HL-60/S4 treated with phorbol 12-myristate 13-acetate at 8.2 ng/mL for 4 days and 3 days (cell line): ENCODE measurements around the gene RNU6-9.
"Not testable (repeated sequence)": the region's sequence is repeated elsewhere in the genome, so short reads cannot be mapped to it uniquely, and the experiment has no call there.

Source experiments
- in situ Hi-C: fragments of 300-500 bp; cut with MboI; formaldehyde crosslinking; loops from 2 replicates; pipeline ENCODE4 v1.15.0; 2022; ENCODE audit warnings: low sequenced_read_pairs

Gene RNU6-9

DNA sequence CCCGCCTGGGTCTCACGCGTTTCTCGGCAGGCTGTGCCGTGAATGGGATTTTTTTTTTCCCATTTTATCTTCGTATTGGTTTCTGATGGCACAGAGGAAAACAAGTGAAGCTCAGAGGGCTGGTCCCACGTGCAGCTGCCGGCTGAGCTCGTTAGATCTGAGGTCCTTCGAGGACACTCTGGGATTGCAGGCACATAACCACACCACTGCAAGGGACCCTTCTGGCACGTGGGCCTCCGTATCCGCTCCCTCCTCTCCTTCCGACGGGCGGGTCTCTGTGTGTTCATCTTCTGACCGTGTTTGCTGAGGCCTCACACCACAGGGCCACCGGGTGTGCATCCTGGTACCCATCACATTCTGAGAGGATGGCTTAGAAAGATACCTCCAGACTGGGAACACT lies 17.2 kb upstream of the RNU6-9 start:
- in situ Hi-C loops = no loop called here

GRCh38 chr19:876780-877314 lies 16.4 kb upstream of the RNU6-9 start:
- in situ Hi-C loops = no loop called here

DNA sequence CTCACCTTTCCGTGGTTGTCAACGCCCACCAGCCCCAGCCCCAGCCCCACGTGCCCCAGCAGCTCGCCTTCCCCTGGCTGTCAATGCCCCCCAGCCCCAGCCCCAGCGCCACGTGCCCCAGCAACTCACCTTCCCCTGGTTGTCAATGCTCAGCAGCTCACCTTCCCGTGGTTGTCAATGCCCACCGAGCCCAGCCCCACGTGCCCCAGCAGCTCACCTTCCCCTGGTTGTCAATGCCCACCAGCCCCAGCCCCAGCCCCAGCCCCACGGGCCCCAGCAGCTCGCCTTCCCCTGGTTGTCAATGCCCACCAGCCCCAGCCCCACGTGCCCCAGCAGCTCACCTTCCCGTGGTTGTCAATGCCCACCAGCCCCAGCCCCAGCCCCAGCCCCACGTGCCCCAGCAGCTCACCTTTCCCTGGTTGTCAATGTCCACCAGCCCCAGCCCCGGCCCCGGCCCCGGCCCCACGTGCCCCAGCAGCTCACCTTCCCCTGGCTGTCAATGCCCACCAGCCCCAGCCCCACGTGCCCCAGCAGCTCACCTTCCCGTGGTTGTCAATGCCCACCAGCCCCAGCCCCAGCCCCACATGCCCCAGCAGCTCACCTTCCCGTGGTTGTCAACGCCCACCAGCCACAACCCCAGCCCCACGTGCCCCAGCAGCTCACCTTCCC lies 15.2 kb upstream of the RNU6-9 start:
- in situ Hi-C loops = not testable (repeated sequence)

DNA sequence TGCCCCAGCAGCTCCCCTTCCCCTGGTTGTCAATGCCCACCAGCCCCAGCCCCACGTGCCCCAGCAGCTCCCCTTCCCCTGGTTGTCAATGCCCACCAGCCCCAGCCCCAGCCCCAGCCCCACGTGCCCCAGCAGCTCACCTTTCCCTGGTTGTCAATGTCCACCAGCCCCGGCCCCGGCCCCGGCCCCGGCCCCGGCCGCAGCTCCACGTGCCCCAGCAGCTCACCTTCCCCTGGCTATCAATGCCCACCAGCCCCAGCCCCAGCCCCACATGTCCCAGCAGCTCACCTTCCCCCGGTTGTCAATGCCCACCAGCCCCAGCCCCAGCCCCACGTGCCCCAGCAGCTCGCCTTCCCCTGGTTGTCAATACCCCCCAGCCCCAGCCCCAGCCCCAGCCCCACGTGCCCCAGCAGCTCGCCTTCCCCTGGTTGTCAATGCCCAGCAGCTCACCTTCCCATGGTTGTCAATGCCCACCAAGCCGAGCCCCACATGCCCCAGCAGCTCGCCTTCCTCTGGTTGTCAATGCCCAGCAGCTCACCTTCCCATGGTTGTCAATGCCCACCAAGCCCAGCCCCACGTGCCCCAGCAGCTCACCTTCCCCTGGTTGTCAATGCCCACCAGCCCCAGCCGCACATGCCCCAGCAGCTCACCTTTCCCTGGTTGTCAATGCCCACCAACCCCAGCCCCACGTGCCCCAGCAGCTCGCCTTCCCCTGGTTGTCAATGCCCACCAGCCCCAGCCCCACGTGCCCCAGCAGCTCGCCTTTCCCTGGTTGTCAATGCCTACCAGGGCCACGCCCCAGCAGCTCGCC lies 14.3 kb upstream of the RNU6-9 start:
- in situ Hi-C loops = not testable (repeated sequence)

GRCh38 chr19:879711-880438 lies 13.4 kb upstream of the RNU6-9 start:
- in situ Hi-C loops = no loop called here

GRCh38 chr19:881385-882071 lies 11.8 kb upstream of the RNU6-9 start:
- in situ Hi-C loops = no loop called here

DNA sequence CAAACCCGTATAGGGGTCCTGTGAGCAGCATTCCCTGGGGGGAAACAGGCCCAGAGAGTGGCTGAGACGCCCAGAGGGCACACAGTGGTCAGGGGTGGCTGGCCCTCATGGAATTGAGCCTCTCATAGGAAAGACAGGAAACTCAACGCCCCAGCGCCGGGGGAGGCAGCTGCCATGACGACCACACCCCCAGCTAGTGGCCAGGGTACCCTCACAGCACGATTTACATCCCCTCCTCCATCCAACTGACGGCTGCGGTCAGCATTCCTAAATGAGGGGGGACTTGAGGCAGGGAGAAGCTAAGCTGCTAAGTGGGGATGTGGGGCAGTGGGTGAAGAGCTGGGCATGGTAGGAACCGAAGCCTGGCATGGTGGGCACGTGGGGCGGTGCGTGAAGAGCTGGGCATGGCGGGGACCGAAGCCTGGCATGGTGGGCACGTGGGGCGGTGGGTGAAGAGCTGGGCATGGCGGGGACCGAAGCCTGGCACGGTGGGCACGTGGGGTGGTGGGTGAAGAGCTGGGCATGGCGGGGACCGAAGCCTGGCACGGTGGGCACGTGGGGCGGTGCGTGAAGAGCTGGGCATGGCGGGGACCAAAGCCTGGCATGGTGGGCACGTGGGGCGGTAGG lies 10.3 kb upstream of the RNU6-9 start:
- in situ Hi-C loops = no loop called here

DNA sequence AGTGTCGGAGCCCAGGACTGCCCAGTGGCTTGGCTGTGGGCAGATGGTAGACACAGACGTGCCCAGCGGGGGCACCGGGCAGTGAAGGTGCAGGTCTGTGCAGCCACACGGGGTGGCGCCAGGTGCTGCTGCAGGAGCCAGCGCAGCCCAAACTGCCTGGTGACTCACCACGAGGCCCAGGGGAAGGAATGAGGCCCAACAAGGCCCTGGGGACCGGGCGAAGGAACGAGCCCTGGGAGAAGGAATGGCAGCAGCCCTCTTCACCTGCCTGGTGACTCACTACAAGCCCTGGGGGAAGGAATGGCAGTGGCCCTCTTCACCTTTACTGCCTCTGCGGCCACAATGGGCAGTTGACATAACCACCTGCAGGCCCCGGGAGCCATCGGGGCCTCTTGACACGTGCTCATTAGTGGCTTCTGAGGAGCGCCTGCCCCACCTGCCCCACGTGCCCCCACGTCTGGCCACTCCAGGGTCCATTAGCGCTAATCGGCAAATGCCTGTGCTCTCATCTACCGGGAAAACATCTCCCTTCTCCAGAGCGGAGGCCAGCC lies 9.5 kb upstream of the RNU6-9 start:
- in situ Hi-C loops = no loop called here

- in situ Hi-C loops = no loop called here
Measured at GRCh38 chr19:884420-885211, 8.7 kb upstream of the RNU6-9 start.

- in situ Hi-C loops = no loop called here
Measured at GRCh38 chr19:885536-886224, 7.6 kb upstream of the RNU6-9 start.

- in situ Hi-C loops = no loop called here
Measured at GRCh38 chr19:887072-887471, 6.2 kb upstream of the RNU6-9 start.

GRCh38 chr19:887599-887998 lies 5.7 kb upstream of the RNU6-9 start:
- in situ Hi-C loops = no loop called here

DNA sequence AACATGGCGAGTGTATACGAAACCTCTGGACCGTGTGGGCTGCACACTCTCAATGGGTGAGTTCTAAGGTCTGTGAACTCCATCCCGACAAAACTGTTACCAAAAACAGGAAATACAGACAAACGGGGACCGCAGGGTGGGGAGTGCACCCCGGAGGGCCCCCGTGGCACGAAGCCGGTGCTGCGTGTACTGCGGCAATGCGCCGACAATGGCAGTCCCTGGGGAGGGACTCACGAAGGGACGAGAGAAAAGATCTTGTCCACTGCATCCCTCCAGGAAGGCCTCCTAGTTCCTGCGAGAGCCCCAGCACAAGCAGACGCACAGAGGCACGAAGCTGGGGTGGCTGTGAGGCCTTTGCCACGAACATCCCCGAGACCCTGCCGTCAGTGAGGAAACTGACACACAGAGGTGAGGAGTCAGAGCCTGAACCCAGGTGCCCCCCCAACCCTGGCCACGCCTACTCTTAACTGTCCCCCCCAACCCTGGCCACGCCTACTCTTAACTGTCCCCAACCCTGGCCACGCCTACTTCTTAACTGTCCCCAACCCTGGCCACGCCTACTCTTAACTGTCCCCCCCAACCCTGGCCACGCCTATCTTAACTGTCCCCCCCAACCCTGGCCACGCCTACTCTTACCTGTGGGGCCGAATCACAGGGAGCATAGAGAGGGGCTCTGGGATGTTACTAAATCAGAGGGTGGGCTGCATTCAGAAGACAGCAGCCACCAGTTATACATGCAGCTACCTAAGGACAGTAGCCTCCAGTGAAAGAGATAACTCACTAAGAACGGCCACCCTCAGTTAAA lies 4.5 kb upstream of the RNU6-9 start:
- in situ Hi-C loops = no loop called here

- in situ Hi-C loops = no loop called here
Measured at GRCh38 chr19:889662-890295, 3.5 kb upstream of the RNU6-9 start.

- in situ Hi-C loops = no loop called here
Measured at GRCh38 chr19:890831-891230, 2.5 kb upstream of the RNU6-9 start.

DNA sequence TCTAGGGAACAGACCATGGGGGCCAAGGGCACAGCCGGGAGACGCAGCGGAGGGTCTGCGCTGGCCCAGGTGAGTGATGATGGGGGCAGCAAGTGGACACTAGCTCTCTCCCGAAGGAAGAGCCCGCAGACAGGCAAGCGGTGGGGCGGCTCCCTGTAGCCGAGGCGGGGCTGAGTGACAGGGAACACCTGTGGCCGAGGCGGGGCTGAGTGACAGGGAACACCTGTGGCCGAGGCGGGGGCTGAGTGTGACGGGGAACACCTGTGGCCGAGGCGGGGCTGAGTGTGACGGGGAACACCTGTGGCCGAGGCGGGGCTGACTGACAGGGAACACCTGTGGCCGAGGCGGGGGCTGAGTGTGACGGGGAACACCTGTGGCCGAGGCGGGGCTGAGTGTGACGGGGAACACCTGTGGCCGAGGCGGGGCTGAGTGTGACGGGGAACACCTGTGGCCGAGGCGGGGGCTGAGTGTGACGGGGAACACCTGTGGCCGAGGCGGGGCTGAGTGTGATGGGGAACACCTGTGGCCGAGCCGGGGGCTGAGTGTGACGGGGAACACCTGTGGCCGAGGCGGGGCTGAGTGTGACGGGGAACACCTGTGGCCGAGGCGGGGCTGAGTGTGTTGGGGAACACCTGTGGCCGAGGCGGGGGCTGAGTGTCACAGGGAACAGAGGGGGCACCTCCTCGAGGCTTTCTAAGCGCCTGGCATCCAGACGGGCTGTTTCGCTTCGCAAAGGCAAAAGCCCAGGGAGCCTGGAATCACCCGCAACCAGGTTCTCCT lies 1.7 kb upstream of the RNU6-9 start:
- in situ Hi-C loops = not testable (repeated sequence)
